ENCODE results near the gene MC4R.

DNA sequence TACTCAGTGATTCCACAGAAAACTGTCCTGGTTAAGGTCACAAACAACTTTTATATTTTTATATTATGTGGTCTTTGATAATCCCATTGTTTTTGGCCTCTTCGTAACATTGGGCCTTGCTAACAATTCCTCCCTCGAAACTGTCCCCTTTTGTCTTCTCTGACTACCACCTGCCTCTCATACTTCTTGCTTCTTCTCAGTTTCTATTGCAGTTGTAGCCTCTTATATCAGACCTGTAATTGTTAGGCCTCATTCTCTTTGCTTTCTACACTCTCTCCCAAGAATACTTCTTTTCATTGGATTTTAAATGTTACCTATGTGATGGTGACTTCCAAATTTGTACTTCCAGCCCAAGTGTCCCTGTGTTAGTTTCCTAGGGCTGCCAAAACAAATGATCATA, 44.7 kb downstream of the MC4R start:
- no peak for TF ChIP-seq MXI1 (IDR thresholded peaks at IDR 0.05; ENCODE audit: borderline replicate concordance, low read depth, low read length)
- TF ChIP-seq, protein P1, sequence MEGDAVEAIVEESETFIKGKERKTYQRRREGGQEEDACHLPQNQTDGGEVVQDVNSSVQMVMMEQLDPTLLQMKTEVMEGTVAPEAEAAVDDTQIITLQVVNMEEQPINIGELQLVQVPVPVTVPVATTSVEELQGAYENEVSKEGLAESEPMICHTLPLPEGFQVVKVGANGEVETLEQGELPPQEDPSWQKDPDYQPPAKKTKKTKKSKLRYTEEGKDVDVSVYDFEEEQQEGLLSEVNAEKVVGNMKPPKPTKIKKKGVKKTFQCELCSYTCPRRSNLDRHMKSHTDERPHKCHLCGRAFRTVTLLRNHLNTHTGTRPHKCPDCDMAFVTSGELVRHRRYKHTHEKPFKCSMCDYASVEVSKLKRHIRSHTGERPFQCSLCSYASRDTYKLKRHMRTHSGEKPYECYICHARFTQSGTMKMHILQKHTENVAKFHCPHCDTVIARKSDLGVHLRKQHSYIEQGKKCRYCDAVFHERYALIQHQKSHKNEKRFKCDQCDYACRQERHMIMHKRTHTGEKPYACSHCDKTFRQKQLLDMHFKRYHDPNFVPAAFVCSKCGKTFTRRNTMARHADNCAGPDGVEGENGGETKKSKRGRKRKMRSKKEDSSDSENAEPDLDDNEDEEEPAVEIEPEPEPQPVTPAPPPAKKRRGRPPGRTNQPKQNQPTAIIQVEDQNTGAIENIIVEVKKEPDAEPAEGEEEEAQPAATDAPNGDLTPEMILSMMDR (conservative IDR thresholded peaks at IDR 0.05; ENCODE audit: low read depth, low read length) = no peak
- TF ChIP-seq POLR2A (IDR thresholded peaks at IDR 0.05; ENCODE audit: low read depth, low read length) = no peak
- no peak for TF ChIP-seq RCOR1 (IDR thresholded peaks at IDR 0.05; ENCODE audit: insufficient replicate concordance, low read length)
- TF ChIP-seq CEBPB (IDR thresholded peaks at IDR 0.05; ENCODE audit: low read depth, low read length) = no peak
- no peak for TF ChIP-seq RFX5 (IDR thresholded peaks at IDR 0.05; ENCODE audit: low read depth, low read length)
- TF ChIP-seq BHLHE40 (IDR thresholded peaks at IDR 0.05; ENCODE audit: low read depth, low read length) = no peak
- TF ChIP-seq RAD21 (IDR thresholded peaks at IDR 0.05; ENCODE audit: low read length) = no peak
